WTC11 (cell line): ENCODE data around the gene KRTAP13-4. TPM values are rescaled to one million over a fixed set of nuclear protein-coding genes. Genes with fewer than 3 reads are reported as not detected.

Experiments used
- ATAC-seq: fragments of 200-7000 bp; cut with Tn5 transposase; 2 replicates; pipeline ENCODE4 v1.10.0; 2021; ENCODE audit warnings: mild to moderate bottlenecking, moderate library complexity
- CTCF ChIA-PET: fragments of 300-600 bp; sonication (Branson Sonifier 250); formaldehyde crosslinking; loops from one replicate; lab custom pipeline; 2021; ENCODE audit warnings: antibody characterized with exemption; lab: Charles Lee
- POLR2A ChIA-PET: fragments of 350-600 bp; sonication (Branson Sonifier 250); formaldehyde crosslinking; loops from one replicate; lab custom pipeline; 2021; ENCODE audit warnings: antibody characterized with exemption; lab: Charles Lee
- DNase-seq: peaks from one replicate; pipeline ENCODE4 v3.0.0; 2021; ENCODE audit warnings: low spot score
- H3K27ac Mint-ChIP-seq: 2 replicates; pipeline ENCODE4 v1.8.0; 2021; ENCODE audit warnings: mixed read lengths
- H3K27me3 Mint-ChIP-seq: 2 replicates; pipeline ENCODE4 v1.8.0; 2021; ENCODE audit warnings: low read depth, mild to moderate bottlenecking, moderate library complexity, mixed read lengths
- H3K36me3 Mint-ChIP-seq: 2 replicates; pipeline ENCODE4 v1.8.0; 2021; ENCODE audit warnings: mixed read lengths
- H3K4me1 Mint-ChIP-seq: 2 replicates; pipeline ENCODE4 v1.8.0; 2022; ENCODE audit warnings: mixed read lengths
- H3K4me3 Mint-ChIP-seq: 2 replicates; pipeline ENCODE4 v1.8.0; 2021; ENCODE audit warnings: mild to moderate bottlenecking, moderate library complexity, mixed read lengths
- H3K9me3 Mint-ChIP-seq: 2 replicates; pipeline ENCODE4 v1.8.0; 2021; ENCODE audit warnings: mixed read lengths
- CREM ChIP-seq: sonication (generic); formaldehyde crosslinking; IDR thresholded peaks from 2 replicates; pipeline ENCODE4 v1.8.1; 2022; ENCODE audit warnings: mild to moderate bottlenecking, missing genetic modification reagents, moderate library complexity
- GRHL2 ChIP-seq: fragments of 250-450 bp; sonication (Bioruptor Pico); IDR thresholded peaks from 2 replicates; pipeline ENCODE4 v1.8.0; 2022; ENCODE audit warnings: mild to moderate bottlenecking, moderate library complexity; ENCODE audit not compliant: insufficient replicate concordance, severe bottlenecking
- MAX ChIP-seq: sonication (generic); formaldehyde crosslinking; IDR thresholded peaks from 2 replicates; pipeline ENCODE4 v1.8.0; 2022; ENCODE audit warnings: mild to moderate bottlenecking, missing genetic modification reagents
- MYBL2 ChIP-seq: sonication (generic); formaldehyde crosslinking; IDR thresholded peaks from 2 replicates; pipeline ENCODE4 v1.8.1; 2023; ENCODE audit warnings: mild to moderate bottlenecking, moderate library complexity, missing genetic modification reagents
- NR1H2 ChIP-seq: sonication (generic); formaldehyde crosslinking; IDR thresholded peaks from 2 replicates; pipeline ENCODE4 v1.9.0; 2021; ENCODE audit warnings: mild to moderate bottlenecking, moderate library complexity, missing genetic modification reagents
- RELA ChIP-seq: sonication (generic); formaldehyde crosslinking; IDR thresholded peaks from 2 replicates; pipeline ENCODE4 v1.8.1; 2022; ENCODE audit warnings: missing genetic modification reagents, mild to moderate bottlenecking, borderline replicate concordance
- TEAD1 ChIP-seq: sonication (generic); formaldehyde crosslinking; IDR thresholded peaks from 2 replicates; pipeline ENCODE4 v1.8.0; 2022; ENCODE audit warnings: mild to moderate bottlenecking, missing genetic modification reagents
- ZMAT4 ChIP-seq: fragments of 250-450 bp; sonication (Bioruptor Pico); IDR thresholded peaks from 2 replicates; pipeline ENCODE4 v1.9.0; 2021; ENCODE audit warnings: mild to moderate bottlenecking
- ZNF219 ChIP-seq: sonication (generic); formaldehyde crosslinking; IDR thresholded peaks from 2 replicates; pipeline ENCODE4 v1.8.0; 2023; ENCODE audit warnings: missing genetic modification reagents, mild to moderate bottlenecking, borderline replicate concordance
- ZNF263 ChIP-seq: sonication (generic); formaldehyde crosslinking; IDR thresholded peaks from 2 replicates; pipeline ENCODE4 v1.8.1; 2022; ENCODE audit warnings: low read depth, mild to moderate bottlenecking, moderate library complexity, missing genetic modification reagents
- ZNF396 ChIP-seq: fragments of 250-450 bp; sonication (Bioruptor Pico); IDR thresholded peaks from 2 replicates; pipeline ENCODE4 v1.8.0; 2021; ENCODE audit warnings: mild to moderate bottlenecking, moderate library complexity, borderline replicate concordance
- ZNF532 ChIP-seq: fragments of 250-450 bp; sonication (Bioruptor Pico); IDR thresholded peaks from 2 replicates; pipeline ENCODE4 v1.9.0; 2021; ENCODE audit warnings: mild to moderate bottlenecking, borderline replicate concordance
- total RNA-seq: library from RNA; stranded (reverse); gene quantifications from 3 replicates; pipeline ENCODE4 v1.2.3, GENCODE V29; 2021
- TF ChIP-seq, protein P1 (sequence below): sonication (generic); formaldehyde crosslinking; IDR thresholded peaks from 2 replicates; pipeline ENCODE4 v1.8.1; 2023; ENCODE audit warnings: mild to moderate bottlenecking, missing genetic modification reagents
- TF ChIP-seq, protein P2 (sequence below): sonication (generic); formaldehyde crosslinking; IDR thresholded peaks from 2 replicates; pipeline ENCODE4 v1.8.1; 2022; ENCODE audit warnings: missing genetic modification reagents, borderline replicate concordance
- TF ChIP-seq, protein P3 (sequence below): sonication (generic); formaldehyde crosslinking; IDR thresholded peaks from 2 replicates; pipeline ENCODE4 v1.8.1; 2023; ENCODE audit warnings: mild to moderate bottlenecking, missing genetic modification reagents

KRTAP13-4 gene
- total RNA-seq, 1 experiment from 2014 or later: not detected

- H3K9me3 Mint-ChIP-seq: peaks cover 8% of the 10 kb centered on the region
- POLR2A ChIA-PET: no interaction called here
- ATAC-seq: no peak
- CTCF ChIA-PET: no interaction called here
- no peak within 1 kb of the TSS for H3K27ac Mint-ChIP-seq
- H3K36me3 Mint-ChIP-seq: peaks cover 3% of the 10 kb centered on the region
- DNase-seq: no peak
- H3K4me3 Mint-ChIP-seq: no peak within 1 kb of the TSS
- no peaks in the 10 kb centered on the region for H3K27me3 Mint-ChIP-seq
- TF ChIP-seq MAX (CRISPR knock-in tag): no peak
- TF ChIP-seq, protein P1, sequence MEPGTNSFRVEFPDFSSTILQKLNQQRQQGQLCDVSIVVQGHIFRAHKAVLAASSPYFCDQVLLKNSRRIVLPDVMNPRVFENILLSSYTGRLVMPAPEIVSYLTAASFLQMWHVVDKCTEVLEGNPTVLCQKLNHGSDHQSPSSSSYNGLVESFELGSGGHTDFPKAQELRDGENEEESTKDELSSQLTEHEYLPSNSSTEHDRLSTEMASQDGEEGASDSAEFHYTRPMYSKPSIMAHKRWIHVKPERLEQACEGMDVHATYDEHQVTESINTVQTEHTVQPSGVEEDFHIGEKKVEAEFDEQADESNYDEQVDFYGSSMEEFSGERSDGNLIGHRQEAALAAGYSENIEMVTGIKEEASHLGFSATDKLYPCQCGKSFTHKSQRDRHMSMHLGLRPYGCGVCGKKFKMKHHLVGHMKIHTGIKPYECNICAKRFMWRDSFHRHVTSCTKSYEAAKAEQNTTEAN (CRISPR knock-in tag): no peak
- TF ChIP-seq ZNF532: no peak
- TF ChIP-seq, protein P2, sequence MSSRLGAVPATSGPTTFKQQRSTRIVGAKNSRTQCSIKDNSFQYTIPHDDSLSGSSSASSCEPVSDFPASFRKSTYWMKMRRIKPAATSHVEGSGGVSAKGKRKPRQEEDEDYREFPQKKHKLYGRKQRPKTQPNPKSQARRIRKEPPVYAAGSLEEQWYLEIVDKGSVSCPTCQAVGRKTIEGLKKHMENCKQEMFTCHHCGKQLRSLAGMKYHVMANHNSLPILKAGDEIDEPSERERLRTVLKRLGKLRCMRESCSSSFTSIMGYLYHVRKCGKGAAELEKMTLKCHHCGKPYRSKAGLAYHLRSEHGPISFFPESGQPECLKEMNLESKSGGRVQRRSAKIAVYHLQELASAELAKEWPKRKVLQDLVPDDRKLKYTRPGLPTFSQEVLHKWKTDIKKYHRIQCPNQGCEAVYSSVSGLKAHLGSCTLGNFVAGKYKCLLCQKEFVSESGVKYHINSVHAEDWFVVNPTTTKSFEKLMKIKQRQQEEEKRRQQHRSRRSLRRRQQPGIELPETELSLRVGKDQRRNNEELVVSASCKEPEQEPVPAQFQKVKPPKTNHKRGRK (CRISPR knock-in tag): no peak
- no peak for TF ChIP-seq ZMAT4 (CRISPR knock-in tag)
- no peak for TF ChIP-seq CREM
- no peak for TF ChIP-seq RELA (CRISPR knock-in tag)
- no peak for TF ChIP-seq ZNF219
- no peak for TF ChIP-seq ZNF396
- no peak for TF ChIP-seq ZNF263
- TF ChIP-seq MYBL2 (CRISPR knock-in tag): no peak
- TF ChIP-seq NR1H2: no peak
- TF ChIP-seq GRHL2 (CRISPR knock-in tag): no peak
- TF ChIP-seq, protein P3, sequence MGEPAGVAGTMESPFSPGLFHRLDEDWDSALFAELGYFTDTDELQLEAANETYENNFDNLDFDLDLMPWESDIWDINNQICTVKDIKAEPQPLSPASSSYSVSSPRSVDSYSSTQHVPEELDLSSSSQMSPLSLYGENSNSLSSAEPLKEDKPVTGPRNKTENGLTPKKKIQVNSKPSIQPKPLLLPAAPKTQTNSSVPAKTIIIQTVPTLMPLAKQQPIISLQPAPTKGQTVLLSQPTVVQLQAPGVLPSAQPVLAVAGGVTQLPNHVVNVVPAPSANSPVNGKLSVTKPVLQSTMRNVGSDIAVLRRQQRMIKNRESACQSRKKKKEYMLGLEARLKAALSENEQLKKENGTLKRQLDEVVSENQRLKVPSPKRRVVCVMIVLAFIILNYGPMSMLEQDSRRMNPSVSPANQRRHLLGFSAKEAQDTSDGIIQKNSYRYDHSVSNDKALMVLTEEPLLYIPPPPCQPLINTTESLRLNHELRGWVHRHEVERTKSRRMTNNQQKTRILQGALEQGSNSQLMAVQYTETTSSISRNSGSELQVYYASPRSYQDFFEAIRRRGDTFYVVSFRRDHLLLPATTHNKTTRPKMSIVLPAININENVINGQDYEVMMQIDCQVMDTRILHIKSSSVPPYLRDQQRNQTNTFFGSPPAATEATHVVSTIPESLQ (CRISPR knock-in tag): no peak
- no peak for TF ChIP-seq TEAD1
- TF ChIP-seq, all 79 proteins: peak for 0
- peaks cover 4% of the 10 kb centered on the region; the same call in 1 of the 2 replicates for H3K4me1 Mint-ChIP-seq
Measured at GRCh38 chr21:30480145-30480544, 50.1 kb downstream of the KRTAP13-4 start, which contains the start of gene KRTAP19-1. Gene KRTAP19-1, minus strand, starts transcription at chr21:30480367. Its CDS starts 50 bp downstream, at chr21:30480317.

Other genes with a start within 250 kb of the KRTAP13-4 start
- gene CLDN8, start 214.1 kb upstream of the KRTAP13-4 start, total RNA-seq: not detected in 3 replicates
- gene KRTAP24-1, start 147.3 kb upstream of the KRTAP13-4 start, total RNA-seq: not detected in 3 replicates
- not detected in 3 replicates for gene KRTAP25-1, start 140.7 kb upstream of the KRTAP13-4 start, total RNA-seq
- not detected in 3 replicates for gene KRTAP26-1, start 109.9 kb upstream of the KRTAP13-4 start, total RNA-seq
- not detected in 3 replicates for gene KRTAP27-1, start 92.5 kb upstream of the KRTAP13-4 start, total RNA-seq
- not detected in 3 replicates for gene KRTAP23-1, start 81.6 kb upstream of the KRTAP13-4 start, total RNA-seq
- not detected in 3 replicates for gene KRTAP13-2, start 57.9 kb upstream of the KRTAP13-4 start, total RNA-seq
- gene KRTAP13-1, start 34.2 kb upstream of the KRTAP13-4 start, total RNA-seq: not detected in 3 replicates
- not detected in 3 replicates for gene KRTAP13-3, start 4.3 kb upstream of the KRTAP13-4 start, total RNA-seq
- not detected in 3 replicates for gene KRTAP15-1, start 10.1 kb downstream of the KRTAP13-4 start, total RNA-seq
- gene KRTAP19-1, start 50.1 kb downstream of the KRTAP13-4 start, total RNA-seq: not detected in 3 replicates
- not detected in 3 replicates for gene KRTAP19-2, start 57.2 kb downstream of the KRTAP13-4 start, total RNA-seq
- gene KRTAP19-3, start 61.8 kb downstream of the KRTAP13-4 start, total RNA-seq: not detected in 3 replicates
- not detected in 3 replicates for gene KRTAP19-4, start 66.9 kb downstream of the KRTAP13-4 start, total RNA-seq
- not detected in 3 replicates for gene KRTAP19-5, start 71.9 kb downstream of the KRTAP13-4 start, total RNA-seq
- not detected in 3 replicates for gene KRTAP19-6, start 111.6 kb downstream of the KRTAP13-4 start, total RNA-seq
- gene KRTAP19-7, start 131.1 kb downstream of the KRTAP13-4 start, total RNA-seq: not detected in 3 replicates
- gene KRTAP22-2, start 160.2 kb downstream of the KRTAP13-4 start, total RNA-seq: not detected in 3 replicates
- not detected in 3 replicates for gene KRTAP6-3, start 162.2 kb downstream of the KRTAP13-4 start, total RNA-seq
- gene KRTAP6-2, start 168.7 kb downstream of the KRTAP13-4 start, total RNA-seq: not detected in 3 replicates
- not detected in 3 replicates for gene KRTAP22-1, start 170.9 kb downstream of the KRTAP13-4 start, total RNA-seq
- gene KRTAP6-1, start 183.7 kb downstream of the KRTAP13-4 start, total RNA-seq: not detected in 3 replicates
- gene KRTAP20-1, start 186.2 kb downstream of the KRTAP13-4 start, total RNA-seq: not detected in 3 replicates
- gene KRTAP20-4, start 190.4 kb downstream of the KRTAP13-4 start, total RNA-seq: not detected in 3 replicates
- not detected in 3 replicates for gene KRTAP20-2, start 205.0 kb downstream of the KRTAP13-4 start, total RNA-seq
- gene KRTAP20-3, start 212.6 kb downstream of the KRTAP13-4 start, total RNA-seq: not detected in 3 replicates